ENCODE data around the gene MRPL53. TPM values are rescaled to one million over a fixed set of nuclear protein-coding genes. Genes with fewer than 3 reads are reported as not detected.
A peak's percentile ranks its signal among the peaks of the same experiment; 100 is the strongest.
"Not testable (repeated sequence)": the region's sequence is repeated elsewhere in the genome, so short reads cannot be mapped to it uniquely, and the experiment has no call there.

The MRPL53 gene
- polyA plus RNA-seq, 3 donors: 48.6 to 133 (median 106) TPM

DNA sequence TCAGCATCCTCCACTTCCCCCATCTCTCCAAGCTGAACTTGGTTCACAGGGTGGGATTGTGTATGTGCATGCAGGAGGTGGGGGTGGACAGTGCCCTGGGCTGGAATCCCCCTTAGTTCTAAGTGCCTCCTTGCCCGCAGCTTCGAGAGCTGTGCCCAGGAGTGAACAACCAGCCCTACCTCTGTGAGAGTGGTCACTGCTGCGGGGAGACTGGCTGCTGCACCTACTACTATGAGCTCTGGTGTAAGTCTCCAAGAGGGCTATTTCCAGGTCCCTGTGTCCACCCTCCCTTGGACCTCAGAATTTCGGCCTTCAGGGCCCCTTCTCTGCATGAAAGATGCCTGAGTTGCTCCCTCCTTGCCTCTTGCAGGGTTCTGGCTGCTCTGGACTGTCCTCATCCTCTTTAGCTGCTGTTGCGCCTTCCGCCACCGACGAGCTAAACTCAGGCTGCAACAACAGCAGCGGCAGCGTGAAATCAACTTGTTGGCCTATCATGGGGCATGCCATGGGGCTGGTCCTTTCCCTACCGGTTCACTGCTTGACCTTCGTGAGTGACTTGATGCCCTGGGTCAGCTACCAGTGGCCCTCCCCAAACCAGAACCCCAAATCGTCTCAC lies 12.9 kb downstream of the MRPL53 start:
- H3K27me3 Mint-ChIP-seq (ENCODE audit: low read depth in 3 of 3); H3K27me3 ChIP-seq (ENCODE audit: control insufficient read depth in 2 of 2, insufficient read depth in 2 of 2, low read length in 2 of 2); DNase-seq; H3K9ac ChIP-seq (ENCODE audit: insufficient read depth, low read length, poor library complexity, severe bottlenecking); H4K20me1 ChIP-seq (ENCODE audit: insufficient read depth, low read length); H3K27ac ChIP-seq (ENCODE audit: low read depth in 1 of 2, low read length in 2 of 2); H3K4me2 ChIP-seq (replicated peaks; ENCODE audit: extremely low read depth, low read length, poor library complexity, severe bottlenecking); H2AFZ ChIP-seq (ENCODE audit: insufficient read depth, low read depth, low read length, poor library complexity, severe bottlenecking); H3K9me3 ChIP-seq (replicated peaks in 1 of 2; ENCODE audit: control insufficient read depth in 1 of 2, insufficient read depth in 1 of 2, low read length in 2 of 2); H3K9me3 Mint-ChIP-seq: not testable (repeated sequence)
- Mint-ChIP-seq H3K36me3 (peaks cover 25 to 34% of the 10 kb centered on the region in 2 donors), H3K27ac (peak overlapping the region in 3 of 7 donors; percentile 66 to 76 (median 76)), H3K4me1 (peaks cover 52% of the 10 kb centered on the region), H3K4me3 (peak overlapping the region; percentile 28 to 94)
- H3K4me3 ChIP-seq (replicated peaks in 1 of 3; ENCODE audit: low read depth in 2 of 3, low read length in 3 of 3): peak overlapping the region in 1 of 3 experiments; percentile 90
- WGBS (ENCODE audit: insufficient coverage): 90% methylated on average over 13 of the region's 13 CpGs
- H3K4me1 ChIP-seq (ENCODE audit: control insufficient read depth in 1 of 2, insufficient read depth in 2 of 2, low read length in 2 of 2): peaks cover 37 to 45% of the 10 kb centered on the region in 2 donors
- H3K79me2 ChIP-seq (ENCODE audit: insufficient read depth, low read length): peaks cover 28% of the 10 kb centered on the region
- peaks cover 19 to 24% of the 10 kb centered on the region in 2 donors for H3K36me3 ChIP-seq (replicated peaks in 1 of 2; ENCODE audit: control insufficient read depth in 1 of 2, insufficient read depth in 2 of 2, low read length in 2 of 2)
- intact Hi-C loops (cut with micrococcal nuclease): loop anchor here (5.0 kb wide), 1 partner anchor 68 kb away; the partner anchor contains the start of genes AUP1 (in 2 of the 2), DQX1 (in 2 of the 2) and HTRA2 (in 2 of the 2)

DNA sequence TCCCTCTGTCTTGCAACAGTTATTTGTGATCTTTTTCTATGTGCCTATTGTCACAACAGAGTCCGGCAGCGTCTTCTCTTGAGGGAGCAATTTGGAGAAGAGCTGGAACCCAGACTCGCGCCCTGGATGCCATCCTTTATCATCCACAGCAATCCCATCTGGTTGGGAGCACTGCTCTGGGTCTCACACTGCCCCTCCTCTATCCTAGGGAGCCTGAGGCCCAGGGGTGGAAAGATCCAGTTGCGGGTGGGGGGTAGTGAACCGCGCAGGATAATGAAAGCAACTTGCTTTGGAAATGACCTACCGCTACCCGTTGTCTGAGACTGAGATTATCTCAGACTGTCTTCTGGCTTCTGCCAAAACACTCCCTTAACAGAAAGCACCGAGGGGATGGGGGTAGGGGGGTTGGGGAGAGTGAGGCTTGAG lies 13.5 kb downstream of the MRPL53 start:
- Histone ChIP-seq H3K27ac (ENCODE audit: low read depth in 1 of 2, low read length in 2 of 2) (peak overlapping the region; percentile 81), H3K27me3 (ENCODE audit: control insufficient read depth in 2 of 2, insufficient read depth in 2 of 2, low read length in 2 of 2) (no peaks in the 10 kb centered on the region), H3K4me2 (replicated peaks; ENCODE audit: extremely low read depth, low read length, poor library complexity, severe bottlenecking) (peak overlapping the region; percentile 100), H2AFZ (ENCODE audit: insufficient read depth, low read depth, low read length, poor library complexity, severe bottlenecking) (peak overlapping the region; percentile 83), H3K9ac (ENCODE audit: insufficient read depth, low read length, poor library complexity, severe bottlenecking) (peak overlapping the region; percentile 67), H3K79me2 (ENCODE audit: insufficient read depth, low read length) (peaks cover 21% of the 10 kb centered on the region), H3K9me3 (replicated peaks in 1 of 2; ENCODE audit: control insufficient read depth in 1 of 2, insufficient read depth in 1 of 2, low read length in 2 of 2) (no peaks in the 10 kb centered on the region), H4K20me1 (ENCODE audit: insufficient read depth, low read length) (no peaks in the 10 kb centered on the region), H3K4me3 (replicated peaks in 1 of 3; ENCODE audit: low read depth in 2 of 3, low read length in 3 of 3) (peak overlapping the region; percentile 74 to 90 (median 80)), H3K4me1 (ENCODE audit: control insufficient read depth in 1 of 2, insufficient read depth in 2 of 2, low read length in 2 of 2) (peaks cover 35 to 42% of the 10 kb centered on the region in 2 donors), H3K36me3 (replicated peaks in 1 of 2; ENCODE audit: control insufficient read depth in 1 of 2, insufficient read depth in 2 of 2, low read length in 2 of 2) (peaks cover 19 to 24% of the 10 kb centered on the region in 2 donors)
- TF ChIP-seq, protein P1, sequence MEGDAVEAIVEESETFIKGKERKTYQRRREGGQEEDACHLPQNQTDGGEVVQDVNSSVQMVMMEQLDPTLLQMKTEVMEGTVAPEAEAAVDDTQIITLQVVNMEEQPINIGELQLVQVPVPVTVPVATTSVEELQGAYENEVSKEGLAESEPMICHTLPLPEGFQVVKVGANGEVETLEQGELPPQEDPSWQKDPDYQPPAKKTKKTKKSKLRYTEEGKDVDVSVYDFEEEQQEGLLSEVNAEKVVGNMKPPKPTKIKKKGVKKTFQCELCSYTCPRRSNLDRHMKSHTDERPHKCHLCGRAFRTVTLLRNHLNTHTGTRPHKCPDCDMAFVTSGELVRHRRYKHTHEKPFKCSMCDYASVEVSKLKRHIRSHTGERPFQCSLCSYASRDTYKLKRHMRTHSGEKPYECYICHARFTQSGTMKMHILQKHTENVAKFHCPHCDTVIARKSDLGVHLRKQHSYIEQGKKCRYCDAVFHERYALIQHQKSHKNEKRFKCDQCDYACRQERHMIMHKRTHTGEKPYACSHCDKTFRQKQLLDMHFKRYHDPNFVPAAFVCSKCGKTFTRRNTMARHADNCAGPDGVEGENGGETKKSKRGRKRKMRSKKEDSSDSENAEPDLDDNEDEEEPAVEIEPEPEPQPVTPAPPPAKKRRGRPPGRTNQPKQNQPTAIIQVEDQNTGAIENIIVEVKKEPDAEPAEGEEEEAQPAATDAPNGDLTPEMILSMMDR (IDR thresholded peaks at IDR 0.05): no peak
- no peak for DNase-seq
- Mint-ChIP-seq H3K4me3 (peak overlapping the region; percentile 92 to 94), H3K27ac (peak overlapping the region; percentile 66 to 96 (median 93)), H3K27me3 (ENCODE audit: low read depth in 3 of 3) (peaks cover 0 to 2% (median 0%) of the 10 kb centered on the region in 3 donors), H3K4me1 (peaks cover 49% of the 10 kb centered on the region), H3K36me3 (peaks cover 25 to 34% of the 10 kb centered on the region in 2 donors), H3K9me3 (peaks cover 0 to 3% (median 0%) of the 10 kb centered on the region in 7 donors)
- no CpG with 5 or more reads among the region's 10 CpGs for WGBS (ENCODE audit: insufficient coverage)
- intact Hi-C loops (cut with micrococcal nuclease): loop anchor here (5.0 kb wide), 1 partner anchor 68 kb away; the partner anchor contains the start of genes AUP1 (in 2 of the 2), DQX1 (in 2 of the 2) and HTRA2 (in 2 of the 2)

Data from CD14-positive monocyte (primary cell).